ENCODE results near the gene BTG4.

BTG4 gene

GRCh38 chr11:111512296-111513239, at the start of gene BTG4:
TSS of gene BTG4 (minus strand) at chr11:111512386. CDS start at chr11:111498776, 13,610 bp downstream.
- DNase-seq, result peak in 5 of 58 donors; percentile 5 to 29 (median 12)

- DNase-seq, result no peak
Measured at GRCh38 chr11:111561791-111562325, 49.7 kb upstream of the BTG4 start.

- no peak for DNase-seq
Measured at GRCh38 chr11:111561306-111561705, 49.1 kb upstream of the BTG4 start.

DNA sequence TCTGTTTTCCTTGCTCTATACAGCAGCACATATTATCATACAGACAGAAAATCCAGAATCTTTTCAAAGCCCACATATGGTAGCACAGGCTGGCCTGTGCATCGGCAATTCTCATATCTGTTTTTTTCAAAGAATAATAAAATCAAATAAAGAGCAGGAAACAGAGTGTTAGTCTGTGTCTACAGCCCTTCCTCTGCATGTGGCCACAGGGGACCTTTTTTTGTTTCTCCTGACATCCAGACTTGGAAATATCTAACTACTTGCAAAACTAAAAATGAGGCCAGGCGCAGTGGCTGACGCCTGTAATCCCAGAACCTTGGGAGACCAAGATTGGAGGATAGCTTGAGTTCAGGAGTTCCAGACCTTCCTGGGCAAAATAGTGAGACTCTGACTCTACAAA, 48.6 kb upstream of the BTG4 start:
- no peak for DNase-seq

GRCh38 chr11:111559800-111560464, 47.7 kb upstream of the BTG4 start:
- DNase-seq, result no peak

GRCh38 chr11:111557425-111558111, 45.4 kb upstream of the BTG4 start:
- no peak for DNase-seq

DNA sequence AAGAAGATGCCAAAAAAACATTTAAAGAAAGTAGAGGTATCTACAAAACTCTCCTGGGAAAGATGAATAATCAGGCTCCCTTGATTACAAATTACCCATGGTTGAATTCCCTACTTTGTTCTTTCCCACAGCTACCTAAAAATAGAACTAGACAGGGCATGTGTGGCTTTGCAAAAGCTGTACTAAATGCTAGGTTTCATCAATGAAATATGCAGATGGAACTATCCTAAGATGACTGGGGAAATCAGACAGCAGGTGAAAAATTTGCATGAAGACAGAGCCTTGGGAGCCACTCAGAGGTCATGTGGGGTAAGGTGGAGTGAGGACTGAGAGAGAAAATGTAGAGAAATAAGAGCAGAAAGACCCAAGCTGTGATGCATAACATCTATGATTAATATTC, 43.1 kb upstream of the BTG4 start:
- no peak for DNase-seq

DNA sequence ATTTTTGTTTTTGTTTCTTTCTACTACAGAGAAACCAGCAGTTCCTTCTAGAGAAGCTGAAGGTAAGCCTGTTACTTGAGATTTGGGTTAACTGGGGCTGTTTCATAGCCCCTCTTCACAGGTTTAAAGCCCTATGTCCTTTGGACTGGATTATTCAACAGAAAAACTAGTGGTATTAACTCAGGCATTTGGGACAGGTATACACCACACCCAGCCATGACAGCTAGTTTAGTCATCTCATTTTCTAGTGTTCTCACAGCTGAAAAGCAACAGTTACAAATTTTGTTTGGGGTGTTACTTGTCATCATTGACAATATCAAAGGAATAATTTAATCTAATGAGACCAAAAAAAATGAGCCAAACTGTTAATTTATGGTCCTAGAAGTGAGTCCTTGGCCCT, 42.3 kb upstream of the BTG4 start:
- no peak for DNase-seq

DNA sequence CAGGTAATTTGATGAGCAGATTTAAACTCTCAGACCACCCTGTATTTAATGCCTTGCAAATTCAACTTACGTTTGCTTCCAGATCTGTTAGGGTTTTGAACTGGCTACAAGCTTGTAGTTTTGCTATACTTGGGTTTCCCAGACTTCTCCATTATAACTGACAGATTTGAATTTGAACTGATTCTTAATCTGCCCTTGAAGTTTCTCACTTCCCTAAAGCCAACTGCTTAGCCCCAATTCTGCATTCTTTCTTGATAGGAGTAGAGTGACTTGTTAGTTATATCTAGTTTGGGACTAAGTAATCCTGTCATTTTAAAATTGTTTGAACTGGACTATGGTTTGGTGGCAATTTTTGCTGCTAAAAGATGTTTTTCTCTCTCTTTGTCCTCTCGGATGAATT, 38.1 kb upstream of the BTG4 start:
- DNase-seq, result no peak

- no peak for DNase-seq
Measured at GRCh38 chr11:111549869-111550203, 37.6 kb upstream of the BTG4 start.

GRCh38 chr11:111549196-111549868, 37.1 kb upstream of the BTG4 start:
- DNase-seq, result no peak

DNA sequence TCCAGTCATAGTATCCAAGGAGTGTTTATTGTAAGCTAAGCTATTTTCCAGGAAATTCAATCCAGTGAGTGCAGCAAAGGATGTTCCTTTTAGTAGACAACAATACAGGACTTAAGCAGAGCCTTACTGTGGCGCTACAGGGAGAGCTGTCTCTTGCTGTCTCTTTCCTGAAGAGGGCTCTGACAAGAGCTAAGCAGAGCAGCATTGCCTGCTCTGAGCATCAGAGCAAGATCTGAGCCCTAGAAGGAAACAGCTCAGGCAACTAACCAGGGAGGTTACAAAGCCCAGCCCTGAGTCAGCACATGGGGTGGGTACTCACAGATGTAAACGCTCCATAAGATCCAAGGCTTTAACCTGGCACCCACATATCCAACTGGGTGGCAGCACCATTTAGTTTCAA, 36.3 kb upstream of the BTG4 start:
- no peak for DNase-seq

DNA sequence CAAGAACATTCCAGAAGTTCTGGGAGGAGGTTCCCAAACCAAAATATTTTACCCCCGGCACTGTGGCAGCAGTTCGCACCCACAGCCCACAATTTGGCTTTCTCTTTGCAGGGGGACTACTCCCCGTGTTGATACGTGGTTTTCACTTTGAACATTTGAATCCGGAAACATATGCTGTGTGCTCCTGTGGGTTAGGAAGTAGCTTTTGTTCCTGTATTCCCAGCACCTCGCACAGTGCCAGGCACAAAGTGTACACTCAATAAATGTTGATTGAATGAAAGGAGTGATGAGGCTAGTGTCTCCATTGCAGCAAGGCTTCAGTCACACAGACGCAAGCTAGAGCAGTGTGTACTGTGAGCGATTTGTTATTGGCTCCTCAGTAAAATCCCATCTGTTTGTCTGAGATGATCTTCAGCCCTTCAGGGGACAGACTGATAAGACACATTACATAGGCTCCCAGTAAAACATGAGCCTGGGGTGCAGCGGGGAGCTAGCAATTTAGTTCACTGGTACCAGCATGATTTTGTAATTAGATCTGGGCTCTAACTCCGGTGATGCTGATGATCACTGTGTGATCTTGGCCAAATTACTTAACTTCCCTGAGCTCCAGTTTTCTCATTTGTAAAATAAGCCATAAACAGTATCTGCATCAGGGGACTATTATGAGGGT, 30.6 kb upstream of the BTG4 start:
- DNase-seq, result no peak

DNA sequence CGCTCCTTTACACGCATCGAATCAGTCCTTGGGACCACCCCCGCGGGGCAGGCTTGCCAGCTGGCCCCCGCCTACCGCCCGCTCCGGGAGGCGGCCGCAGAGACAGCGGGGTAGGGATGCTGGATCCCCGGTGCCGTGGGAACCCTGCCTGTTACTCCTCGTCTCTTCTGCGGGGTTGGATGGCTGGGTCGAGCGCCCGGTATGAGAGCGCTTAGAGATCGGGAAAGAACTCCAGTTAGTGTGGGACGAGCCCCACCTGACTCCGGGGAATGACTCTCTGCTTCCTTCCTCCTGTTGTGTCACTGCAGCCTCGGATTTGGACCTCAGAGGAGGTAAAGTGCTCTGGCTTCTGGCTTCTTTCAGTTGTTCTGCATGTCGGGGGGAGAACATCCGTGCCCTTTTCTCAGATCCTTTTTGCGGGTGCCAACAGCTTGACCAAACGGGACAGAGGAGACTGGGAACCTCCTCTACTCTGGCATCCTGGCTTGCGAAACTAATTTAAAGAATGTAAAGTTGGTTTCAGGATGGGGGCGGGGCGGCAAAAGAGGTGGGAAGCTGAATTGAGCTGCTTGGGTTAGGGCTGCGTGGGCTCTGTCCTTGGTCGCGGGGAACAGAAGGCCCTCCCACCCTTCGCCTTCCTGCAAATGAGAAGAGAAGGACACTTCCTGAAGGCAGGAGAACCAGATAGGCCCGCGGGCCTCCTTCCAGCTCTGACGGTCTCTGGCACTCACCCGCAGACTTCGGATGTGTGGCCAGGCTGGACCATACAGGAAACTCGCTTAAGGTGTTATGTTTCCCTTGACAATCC, 29.3 kb upstream of the BTG4 start:
- peak in 18 of 58 donors; percentile 6 to 64 (median 32) for DNase-seq

GRCh38 chr11:111540937-111541253, 28.7 kb upstream of the BTG4 start:
- peak in 1 of 58 donors; percentile 40 for DNase-seq

DNA sequence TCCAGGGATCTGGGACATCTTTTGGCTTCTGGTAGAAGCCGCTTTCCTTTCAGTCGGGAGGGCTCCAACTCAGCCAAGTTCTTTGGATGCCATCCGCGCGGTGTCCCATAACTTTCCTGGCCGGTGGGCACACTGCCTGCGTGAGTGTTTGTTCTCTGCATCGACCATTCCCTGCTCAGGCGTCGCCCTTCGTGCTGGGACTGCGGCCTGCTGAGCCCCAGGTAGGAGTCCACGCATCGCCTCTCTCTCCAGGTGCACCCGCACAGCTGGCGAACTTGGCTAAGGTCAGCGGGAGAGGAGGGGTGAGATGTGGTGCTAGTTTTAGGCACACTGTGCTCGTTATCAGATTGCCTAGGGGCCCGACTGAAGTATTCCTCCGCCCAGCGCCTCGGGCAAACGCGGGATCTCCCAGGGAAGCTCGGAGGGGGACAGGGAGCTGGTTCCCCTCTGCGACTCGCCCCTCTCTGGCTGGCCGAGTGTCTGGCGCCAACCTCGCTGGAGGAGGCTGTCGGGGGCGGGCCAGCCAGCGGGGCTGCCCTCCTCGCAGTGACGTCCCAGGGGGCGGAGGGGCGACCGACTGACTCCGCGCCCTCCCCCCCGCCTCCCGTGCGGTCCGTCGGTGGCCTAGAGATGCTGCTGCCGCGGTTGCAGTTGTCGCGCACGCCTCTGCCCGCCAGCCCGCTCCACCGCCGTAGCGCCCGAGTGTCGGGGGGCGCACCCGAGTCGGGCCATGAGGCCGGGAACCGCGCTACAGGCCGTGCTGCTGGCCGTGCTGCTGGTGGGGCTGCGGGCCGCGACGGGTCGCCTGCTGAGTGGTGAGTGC, 28.1 kb upstream of the BTG4 start, which contains the start of gene LAYN:
LAYN (plus strand) TSS at position 607 of the 823 bp plus-strand sequence; CDS start at position 731, 124 bp downstream.
- peak in 33 of 58 donors; percentile 5 to 75 (median 45) for DNase-seq

DNA sequence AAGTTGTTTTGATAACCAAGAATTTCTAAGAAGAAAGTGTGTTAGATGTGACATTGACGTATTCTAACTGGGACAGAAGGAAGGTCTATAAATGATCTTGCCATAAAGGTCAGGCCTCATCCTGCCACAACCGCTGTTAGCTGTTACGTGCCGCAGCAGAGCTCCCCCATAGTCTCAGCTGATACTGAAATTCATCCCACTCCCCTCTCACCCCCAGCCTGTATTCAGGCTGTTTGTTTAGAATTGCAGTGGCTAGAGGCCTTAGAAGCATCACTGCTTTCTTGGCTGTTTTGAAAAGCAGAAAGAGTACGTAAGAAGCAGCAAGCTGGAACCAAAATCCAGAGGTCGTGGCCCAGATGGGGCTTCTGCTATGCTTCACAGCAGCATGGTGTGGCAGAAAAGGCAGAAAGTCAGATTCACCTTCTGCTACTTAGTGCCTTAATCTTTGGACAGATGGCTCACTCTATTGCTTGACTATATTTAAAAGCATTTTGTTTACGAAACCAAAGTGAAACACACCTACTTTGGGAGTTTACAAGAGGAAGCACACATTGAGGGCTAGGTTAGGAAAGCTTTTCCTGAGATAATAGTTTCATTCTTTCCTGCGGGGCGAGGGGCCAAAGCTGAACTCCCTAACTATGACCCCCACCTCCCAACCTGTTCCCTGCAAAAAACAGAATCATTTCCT, 27.4 kb upstream of the BTG4 start:
- no peak for DNase-seq
